Neutrophil (primary cell): ENCODE measurements around the gene RARRES2.

Source experiments
- H3K27ac ChIP-seq: fragments of 200-600 bp; sonication (generic); 2 replicates; pipeline ENCODE4 v1.5.1; 2016; ENCODE audit warnings: mild to moderate bottlenecking, moderate library complexity
- H3K27me3 ChIP-seq: fragments of 200-600 bp; sonication (generic); 2 replicates; pipeline ENCODE4 v1.6.0; 2016; ENCODE audit warnings: mild to moderate bottlenecking
- H3K36me3 ChIP-seq: fragments of 200-600 bp; sonication (generic); 2 replicates; pipeline ENCODE4 v1.5.1; 2017
- H3K4me1 ChIP-seq, 2 experiments: fragments of 200-600 bp in 1 of 2; sonication (generic) in 1 of 2; 1 replicate in 1 of 2; 2 replicates in 1 of 2; pipeline versions ENCODE4 v1.5.1 to v1.6.1; 2013 to 2016; ENCODE audit warnings: low read depth in 1 of 2, low read length in 1 of 2, mild to moderate bottlenecking in 1 of 2, moderate library complexity in 1 of 2; ENCODE audit not compliant: control insufficient read depth in 1 of 2, insufficient read depth in 1 of 2
- H3K4me3 ChIP-seq, 2 experiments: fragments of 200-600 bp in 1 of 2; sonication (generic) in 1 of 2; 1 replicate in 1 of 2; 2 replicates in 1 of 2; pipeline ENCODE4 v1.5.1; 2013 to 2016; ENCODE audit warnings: low read depth in 1 of 2, low read length in 1 of 2, mild to moderate bottlenecking in 1 of 2, moderate library complexity in 1 of 2
- H3K9me3 ChIP-seq: fragments of 200-600 bp; sonication (generic); 2 replicates; pipeline ENCODE4 v1.5.1; 2016
- TF ChIP-seq, protein P1 (sequence below): fragments of 200-600 bp; sonication (generic); IDR thresholded peaks from 2 replicates; pipeline ENCODE4 v1.5.1; 2016; ENCODE audit warnings: antibody characterized with exemption

The RARRES2 gene

DNA sequence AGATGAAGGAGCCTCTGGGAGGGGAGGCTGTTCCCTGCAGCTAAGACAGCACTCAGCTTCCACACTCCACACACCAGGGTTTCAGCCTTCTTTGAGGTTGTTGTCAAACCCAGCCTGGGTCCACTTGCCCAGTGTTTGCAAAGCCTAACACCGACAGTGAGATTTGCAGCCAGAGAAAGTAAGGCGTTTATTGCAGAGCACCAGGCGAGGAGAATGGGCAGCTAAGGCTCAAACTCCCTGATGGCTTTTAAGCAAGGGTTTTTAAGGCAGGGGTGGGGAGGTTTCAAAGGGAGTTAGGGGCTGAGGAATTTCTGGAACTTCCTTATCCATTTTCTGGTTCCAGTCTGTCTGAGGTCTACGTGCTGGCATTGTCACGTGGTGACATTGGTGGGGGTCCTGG, 33.0 kb upstream of the RARRES2 start:
- no peaks in the 10 kb centered on the region for H3K27me3 ChIP-seq
- H3K36me3 ChIP-seq: peaks cover 34% of the 10 kb centered on the region
- TF ChIP-seq, protein P1, sequence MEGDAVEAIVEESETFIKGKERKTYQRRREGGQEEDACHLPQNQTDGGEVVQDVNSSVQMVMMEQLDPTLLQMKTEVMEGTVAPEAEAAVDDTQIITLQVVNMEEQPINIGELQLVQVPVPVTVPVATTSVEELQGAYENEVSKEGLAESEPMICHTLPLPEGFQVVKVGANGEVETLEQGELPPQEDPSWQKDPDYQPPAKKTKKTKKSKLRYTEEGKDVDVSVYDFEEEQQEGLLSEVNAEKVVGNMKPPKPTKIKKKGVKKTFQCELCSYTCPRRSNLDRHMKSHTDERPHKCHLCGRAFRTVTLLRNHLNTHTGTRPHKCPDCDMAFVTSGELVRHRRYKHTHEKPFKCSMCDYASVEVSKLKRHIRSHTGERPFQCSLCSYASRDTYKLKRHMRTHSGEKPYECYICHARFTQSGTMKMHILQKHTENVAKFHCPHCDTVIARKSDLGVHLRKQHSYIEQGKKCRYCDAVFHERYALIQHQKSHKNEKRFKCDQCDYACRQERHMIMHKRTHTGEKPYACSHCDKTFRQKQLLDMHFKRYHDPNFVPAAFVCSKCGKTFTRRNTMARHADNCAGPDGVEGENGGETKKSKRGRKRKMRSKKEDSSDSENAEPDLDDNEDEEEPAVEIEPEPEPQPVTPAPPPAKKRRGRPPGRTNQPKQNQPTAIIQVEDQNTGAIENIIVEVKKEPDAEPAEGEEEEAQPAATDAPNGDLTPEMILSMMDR: no peak
- no peak overlapping the region for H3K4me3 ChIP-seq
- no peak overlapping the region for H3K27ac ChIP-seq
- H3K4me1 ChIP-seq: peaks cover 26 to 29% of the 10 kb centered on the region in 2 experiments
- H3K9me3 ChIP-seq: no peaks in the 10 kb centered on the region

DNA sequence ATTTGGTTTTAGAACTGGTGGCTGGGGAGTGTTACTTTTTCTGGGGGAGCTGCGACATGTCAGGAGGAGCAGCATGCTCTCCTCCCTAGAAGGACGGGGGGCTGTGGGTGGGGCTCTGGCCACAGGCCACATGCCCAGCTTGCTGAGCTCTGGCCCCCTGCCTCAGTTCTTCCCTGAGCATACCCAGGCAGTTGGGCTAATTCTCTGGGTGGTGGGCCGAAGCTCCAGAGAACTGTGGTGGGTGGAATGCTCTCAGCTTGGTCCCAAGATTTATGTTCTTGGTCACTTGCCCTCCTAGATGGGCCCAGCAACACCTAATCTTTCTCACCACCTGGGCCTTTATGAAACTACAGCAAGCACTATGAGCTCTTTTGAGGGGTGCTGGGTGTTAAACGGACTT, 32.6 kb upstream of the RARRES2 start:
- Histone ChIP-seq H3K4me3 (no peak overlapping the region), H3K4me1 (peaks cover 28 to 34% of the 10 kb centered on the region in 2 experiments), H3K27me3 (no peaks in the 10 kb centered on the region), H3K9me3 (no peaks in the 10 kb centered on the region), H3K27ac (peak overlapping the region; percentile 48), H3K36me3 (peaks cover 34% of the 10 kb centered on the region)
- TF ChIP-seq, protein P1: no peak

DNA sequence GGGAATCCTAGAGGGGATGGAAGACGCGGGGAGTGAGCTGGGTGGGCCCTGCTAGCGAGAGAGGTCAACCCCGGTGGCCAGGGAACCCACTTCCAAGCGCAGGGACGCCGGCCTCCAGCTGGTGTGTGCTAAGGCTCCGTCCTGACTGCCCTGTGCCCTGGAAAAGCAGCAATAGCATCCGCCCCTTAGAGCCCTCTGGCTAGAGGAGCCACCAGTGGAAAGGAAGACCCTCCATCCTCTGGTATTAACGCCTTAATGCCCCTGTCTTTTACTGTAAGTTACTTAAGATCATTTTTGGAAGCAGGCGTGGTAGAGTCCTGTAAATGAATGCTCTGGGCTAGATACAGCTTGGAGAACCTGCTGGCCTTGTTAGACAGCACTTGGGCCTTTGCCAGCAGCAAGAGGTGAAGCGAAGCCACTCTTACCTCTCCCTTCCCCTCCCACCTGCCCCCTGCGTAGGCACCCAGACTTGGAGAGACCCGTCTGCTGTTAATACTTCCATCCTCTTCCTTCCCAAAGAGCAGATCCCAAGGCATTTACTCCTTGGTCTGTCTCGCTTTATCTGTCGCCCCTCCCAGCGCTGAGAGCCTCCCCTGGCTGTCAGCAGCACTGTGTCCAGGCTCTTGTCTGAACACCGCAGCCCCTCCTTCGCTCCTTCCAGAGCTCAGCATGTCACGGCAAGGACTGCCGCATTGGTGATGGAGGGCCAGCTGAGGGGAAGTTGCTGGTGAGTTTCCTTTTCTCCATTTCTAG, 31.8 kb upstream of the RARRES2 start:
- peaks cover 22 to 30% of the 10 kb centered on the region in 2 experiments for H3K4me1 ChIP-seq
- TF ChIP-seq, protein P1: no peak
- H3K4me3 ChIP-seq: no peak overlapping the region
- H3K36me3 ChIP-seq: peaks cover 34% of the 10 kb centered on the region
- H3K27me3 ChIP-seq: no peaks in the 10 kb centered on the region
- no peaks in the 10 kb centered on the region for H3K9me3 ChIP-seq
- peak overlapping the region; percentile 48 for H3K27ac ChIP-seq

DNA sequence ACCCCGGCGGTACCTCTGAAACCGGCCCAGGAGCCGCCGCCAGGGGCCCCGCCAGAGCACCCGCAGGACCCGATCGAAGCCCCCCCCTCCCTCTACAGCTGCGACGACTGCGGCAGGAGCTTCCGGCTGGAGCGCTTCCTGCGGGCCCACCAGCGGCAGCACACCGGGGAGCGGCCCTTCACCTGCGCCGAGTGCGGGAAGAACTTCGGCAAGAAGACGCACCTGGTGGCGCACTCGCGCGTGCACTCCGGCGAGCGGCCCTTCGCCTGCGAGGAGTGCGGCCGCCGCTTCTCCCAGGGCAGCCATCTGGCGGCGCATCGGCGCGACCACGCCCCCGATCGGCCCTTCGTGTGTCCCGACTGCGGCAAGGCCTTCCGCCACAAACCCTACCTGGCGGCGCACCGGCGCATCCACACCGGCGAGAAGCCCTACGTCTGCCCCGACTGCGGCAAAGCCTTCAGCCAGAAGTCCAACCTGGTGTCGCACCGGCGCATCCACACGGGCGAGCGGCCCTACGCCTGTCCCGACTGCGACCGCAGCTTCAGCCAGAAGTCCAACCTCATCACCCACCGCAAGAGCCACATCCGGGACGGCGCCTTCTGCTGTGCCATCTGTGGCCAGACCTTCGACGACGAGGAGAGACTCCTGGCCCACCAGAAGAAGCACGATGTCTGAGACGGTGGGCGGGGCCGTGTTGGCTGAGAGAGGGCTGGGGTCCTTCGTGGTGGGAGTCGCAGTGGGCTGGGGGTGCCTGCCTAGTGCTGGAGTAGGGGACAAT, 31.0 kb upstream of the RARRES2 start:
- peaks cover 34% of the 10 kb centered on the region for H3K36me3 ChIP-seq
- peaks cover 27 to 34% of the 10 kb centered on the region in 2 experiments for H3K4me1 ChIP-seq
- H3K4me3 ChIP-seq: no peak overlapping the region
- H3K9me3 ChIP-seq: no peaks in the 10 kb centered on the region
- H3K27ac ChIP-seq: no peak overlapping the region
- TF ChIP-seq, protein P1: no peak
- H3K27me3 ChIP-seq: no peaks in the 10 kb centered on the region

DNA sequence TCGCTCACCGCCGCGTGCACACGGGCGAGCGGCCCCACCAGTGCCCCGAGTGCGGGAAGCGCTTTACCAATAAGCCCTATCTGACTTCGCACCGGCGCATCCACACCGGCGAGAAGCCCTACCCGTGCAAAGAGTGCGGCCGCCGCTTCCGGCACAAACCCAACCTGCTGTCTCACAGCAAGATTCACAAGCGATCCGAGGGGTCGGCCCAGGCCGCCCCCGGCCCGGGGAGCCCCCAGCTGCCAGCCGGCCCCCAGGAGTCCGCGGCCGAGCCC, 30.5 kb upstream of the RARRES2 start:
- TF ChIP-seq, protein P1: no peak
- Histone ChIP-seq H3K4me1 (peaks cover 27 to 39% of the 10 kb centered on the region in 2 experiments), H3K9me3 (no peaks in the 10 kb centered on the region), H3K36me3 (peaks cover 34% of the 10 kb centered on the region), H3K4me3 (no peak overlapping the region), H3K27ac (no peak overlapping the region), H3K27me3 (no peaks in the 10 kb centered on the region)
